Measurements from ENCODE around the gene SDHB.

Gene SDHB

DNA sequence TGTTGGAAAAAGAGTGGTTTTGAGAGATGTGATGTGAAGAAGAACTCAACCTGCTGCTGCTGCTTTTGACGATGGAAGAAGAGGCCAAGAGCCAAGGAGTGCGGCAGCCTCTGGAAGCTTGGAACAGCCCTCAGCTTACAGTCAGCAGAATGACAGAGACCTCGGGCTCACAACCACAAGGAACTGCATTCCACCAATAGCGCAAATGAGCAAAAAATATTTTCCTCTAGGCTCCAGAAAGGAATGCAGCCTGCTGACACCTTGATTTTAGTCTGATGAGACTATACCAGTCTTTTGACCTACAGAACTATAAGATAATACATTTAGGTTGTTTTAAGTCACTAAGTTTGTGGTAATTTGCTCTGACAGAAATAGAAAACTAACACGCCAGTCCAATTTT, 10.2 kb downstream of the SDHB start:
- no peak for DNase-seq

DNA sequence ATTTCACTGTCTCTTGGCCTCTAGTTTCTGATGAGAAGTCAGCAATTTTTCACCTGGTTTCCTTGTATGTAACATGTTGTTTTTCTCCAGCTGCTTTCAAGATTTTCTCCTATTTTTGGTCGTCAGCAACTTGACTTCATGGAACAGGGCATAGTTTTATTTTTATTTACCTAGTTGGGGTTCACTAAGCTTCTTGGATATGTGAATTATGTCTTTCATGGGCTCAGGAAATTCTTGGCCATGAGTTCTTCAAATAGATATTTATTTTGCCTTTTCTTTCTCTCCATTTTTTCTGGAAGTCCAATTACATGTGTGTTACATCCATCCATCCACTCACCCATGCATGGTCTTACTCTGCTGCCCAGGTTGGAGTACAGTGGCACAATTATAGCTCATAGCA, 13.7 kb downstream of the SDHB start:
- no peak for DNase-seq

DNA sequence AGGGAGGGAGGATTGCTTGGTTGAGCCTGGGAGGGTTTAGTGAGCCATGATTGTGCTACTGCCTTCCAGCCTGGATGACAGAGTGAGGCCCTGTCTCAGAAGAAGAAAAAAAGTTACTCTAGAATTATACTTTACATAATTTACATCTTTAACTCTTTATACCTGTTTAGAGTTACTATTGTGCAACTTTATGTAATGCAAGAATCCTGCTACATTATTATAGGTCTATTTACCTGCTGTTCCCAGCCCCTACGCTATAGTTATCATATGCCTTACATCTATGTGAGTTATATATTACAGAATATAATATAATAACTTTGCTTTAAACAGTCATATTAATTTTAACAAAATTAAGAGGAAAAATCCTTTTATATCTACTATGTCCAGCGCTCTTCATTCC, 14.3 kb downstream of the SDHB start:
- no peak for DNase-seq

DNA sequence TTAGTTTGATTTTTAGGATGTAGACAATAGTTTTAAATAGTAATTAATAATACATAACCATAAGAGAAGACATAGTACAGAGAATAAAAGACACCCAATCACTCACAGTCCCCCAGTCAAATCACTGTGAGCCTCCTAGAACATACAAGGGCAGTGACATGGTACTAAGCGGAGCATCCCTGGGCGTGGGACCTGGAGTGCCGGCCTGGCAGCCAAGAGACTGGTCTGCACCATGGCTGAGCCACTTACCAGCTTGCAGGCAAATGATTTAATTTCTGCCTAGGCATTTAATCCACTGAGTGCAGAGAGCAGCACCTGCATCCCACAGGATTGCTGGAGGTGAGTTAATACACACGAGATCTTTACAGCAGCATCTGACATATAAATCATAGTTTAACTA, 20.4 kb downstream of the SDHB start:
- no peak for DNase-seq

DNA sequence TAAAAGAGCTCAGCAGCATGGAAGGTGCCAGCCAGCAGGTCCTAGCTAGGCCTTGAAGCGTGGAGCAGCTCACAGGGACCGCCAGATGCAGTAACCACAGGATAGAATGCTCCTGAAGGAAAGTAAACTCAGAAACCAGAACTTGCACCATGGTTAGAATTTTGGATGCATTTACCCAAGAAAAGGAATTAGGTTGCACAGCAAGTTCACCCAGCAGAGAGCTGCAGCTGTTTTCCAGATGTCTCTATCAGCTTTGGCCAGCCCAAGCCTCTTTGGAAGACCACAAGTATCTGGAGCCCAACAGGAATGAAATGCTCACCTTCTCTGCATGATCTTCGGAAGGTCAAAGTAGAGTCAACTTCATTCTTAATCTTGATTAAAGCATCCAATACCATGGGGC, 21.1 kb downstream of the SDHB start:
- DNase-seq = no peak

DNA sequence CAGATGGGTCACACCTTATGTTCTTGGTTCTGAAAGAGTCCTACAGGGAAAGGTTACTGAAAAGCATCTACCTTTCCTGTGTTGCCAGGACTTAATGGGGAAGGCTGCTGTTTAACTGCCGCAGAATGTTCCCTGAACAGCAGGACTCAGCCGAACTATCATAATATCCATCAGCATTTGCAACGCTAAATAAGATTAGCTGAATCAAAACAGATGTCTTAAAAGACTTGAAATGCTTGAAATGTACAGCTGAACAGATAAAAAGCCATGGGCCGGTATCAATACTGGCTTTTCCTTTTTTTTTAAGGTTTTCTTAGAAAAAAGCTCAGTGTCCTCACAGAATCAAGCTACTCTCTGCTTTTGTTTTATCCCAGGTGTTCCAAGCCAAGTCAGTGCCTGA, 22.4 kb downstream of the SDHB start:
- no peak for DNase-seq

DNA sequence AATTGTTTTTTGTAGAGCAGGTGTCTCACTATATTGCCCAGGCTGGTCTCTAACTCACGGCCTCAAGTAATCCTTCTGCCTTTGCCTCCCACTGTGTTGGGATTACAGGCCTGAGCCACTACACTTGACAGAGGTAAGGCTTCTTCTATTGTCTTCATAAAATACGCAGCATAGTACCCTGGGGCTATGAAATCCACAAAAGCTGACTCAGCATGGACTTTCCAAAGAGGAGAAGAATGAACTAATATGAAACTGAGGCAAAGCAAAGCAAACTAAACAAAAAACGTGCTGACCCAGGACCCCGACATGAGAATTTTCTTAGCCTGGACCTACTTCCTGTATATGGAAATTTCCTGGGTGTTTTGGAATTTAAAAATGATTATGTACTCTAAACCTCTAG, 23.6 kb downstream of the SDHB start:
- no peak for DNase-seq

DNA sequence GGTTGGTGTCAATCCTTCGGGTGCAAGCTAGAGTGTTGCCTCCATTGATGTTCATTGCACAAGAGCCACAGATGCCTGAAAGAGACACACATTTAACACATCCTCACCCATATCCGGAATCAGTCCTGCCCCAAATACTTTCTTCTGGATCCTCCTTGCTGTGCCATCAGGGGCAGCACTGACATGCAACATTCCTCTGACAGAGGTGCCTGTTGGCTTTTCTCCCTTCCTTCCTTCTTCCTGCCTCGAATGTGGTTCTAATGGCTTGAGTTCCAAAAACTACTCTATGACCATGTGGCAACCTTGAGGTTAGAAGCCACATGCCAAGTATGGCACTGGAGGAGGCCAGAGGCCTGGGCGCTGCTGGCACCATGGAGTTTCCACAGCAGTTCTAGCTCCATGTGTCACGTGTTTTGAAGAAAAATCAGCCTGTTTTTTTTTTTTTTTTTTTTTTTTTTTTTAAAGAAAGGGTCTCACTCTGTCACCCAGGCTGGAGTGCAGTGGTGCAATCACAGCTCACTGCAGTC, 25.1 kb downstream of the SDHB start:
- no peak for DNase-seq

DNA sequence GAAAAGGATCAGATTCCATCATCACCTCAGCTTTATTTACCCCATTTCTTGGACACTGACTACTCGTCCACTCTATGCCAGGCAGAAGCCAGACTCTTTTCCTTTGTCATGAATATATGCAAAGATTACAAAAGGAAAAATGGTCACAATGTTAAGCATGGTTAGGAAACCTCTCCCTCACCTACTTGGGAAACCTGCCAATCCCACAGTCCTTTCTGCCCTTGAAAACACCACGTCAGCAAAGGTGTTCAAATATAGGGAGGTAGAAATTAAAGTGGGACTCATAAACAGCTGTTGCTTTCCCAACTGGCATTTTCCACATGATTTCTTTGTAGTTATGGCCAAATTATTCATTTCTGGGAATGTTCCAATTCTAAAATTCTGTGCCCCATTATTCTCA, 25.9 kb downstream of the SDHB start:
- DNase-seq = no peak

DNA sequence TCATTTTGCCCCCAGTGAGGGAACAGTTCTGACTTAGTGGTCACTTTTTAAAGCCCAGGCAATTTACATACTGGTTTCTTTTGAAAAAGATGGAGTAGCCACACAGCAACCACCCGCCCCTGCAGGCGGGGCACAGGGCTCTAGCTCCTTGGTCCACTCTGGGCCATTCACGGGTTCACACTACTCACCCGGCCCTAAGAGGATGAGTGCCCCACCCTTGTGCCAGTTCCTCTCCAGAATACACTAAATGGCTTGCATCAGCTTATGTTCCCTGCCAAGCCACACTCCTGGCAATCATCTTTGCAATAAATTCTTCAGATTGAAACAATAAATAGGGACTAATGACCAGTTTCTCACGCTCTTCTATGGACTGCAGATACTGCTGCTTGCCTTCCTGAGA, 26.4 kb downstream of the SDHB start:
- DNase-seq = no peak

DNA sequence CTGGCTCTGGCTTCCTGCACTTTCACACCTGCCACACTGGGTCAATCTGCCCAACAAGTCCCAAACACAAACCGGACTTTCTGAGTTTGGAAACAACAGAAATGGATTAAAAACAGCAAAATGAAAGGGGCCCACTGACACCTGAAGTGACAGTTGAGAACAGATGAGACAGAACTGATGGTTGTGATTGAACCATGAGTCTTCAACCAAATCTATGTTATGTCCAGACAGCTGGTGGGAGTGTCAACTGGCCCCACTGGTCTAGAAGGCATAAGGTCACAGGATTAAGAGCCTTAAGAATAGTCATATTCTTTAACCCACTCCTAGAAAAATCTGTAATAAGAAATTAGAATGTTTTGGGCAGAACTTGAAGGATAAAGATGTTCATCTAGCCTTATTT, 29.1 kb downstream of the SDHB start:
- DNase-seq = no peak

DNA sequence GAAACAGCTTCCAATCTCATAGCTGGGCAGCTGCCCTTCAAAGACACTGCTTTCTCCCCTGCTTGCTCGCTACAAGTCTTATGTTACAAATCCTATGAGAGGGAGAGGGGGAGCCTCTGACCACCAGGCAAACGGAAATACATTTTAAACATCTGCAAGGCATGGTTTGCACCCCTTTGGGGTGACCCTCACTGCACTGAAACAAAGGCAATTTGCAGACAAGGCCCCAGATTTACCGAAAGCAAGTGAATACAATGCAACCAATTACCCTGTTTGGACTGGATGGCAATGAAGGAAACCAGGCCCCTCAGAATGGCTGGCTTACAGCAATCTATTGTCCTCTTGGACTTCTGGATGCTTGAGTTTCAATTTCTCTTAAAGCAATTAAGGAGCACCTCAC, 30.3 kb downstream of the SDHB start:
- DNase-seq = no peak

DNA sequence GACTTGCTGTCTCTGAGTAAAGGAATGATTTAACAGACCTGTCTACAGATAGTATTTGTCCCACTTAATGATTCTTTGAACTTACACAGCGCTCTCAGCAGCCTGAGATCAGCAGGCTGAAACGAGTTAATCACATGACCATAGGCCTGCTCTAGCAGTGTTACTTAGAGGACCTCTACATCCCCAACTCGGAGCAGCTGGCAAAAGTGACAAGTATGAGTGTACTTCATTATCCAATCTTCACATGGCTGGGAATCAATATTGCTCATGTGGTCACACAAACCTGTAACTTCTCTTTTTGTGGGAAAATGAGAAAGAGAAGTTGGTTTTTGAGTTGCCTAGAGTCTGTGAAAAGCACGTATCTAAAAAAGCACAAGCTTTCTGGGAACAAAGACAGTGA, 30.7 kb downstream of the SDHB start:
- no peak for DNase-seq

DNA sequence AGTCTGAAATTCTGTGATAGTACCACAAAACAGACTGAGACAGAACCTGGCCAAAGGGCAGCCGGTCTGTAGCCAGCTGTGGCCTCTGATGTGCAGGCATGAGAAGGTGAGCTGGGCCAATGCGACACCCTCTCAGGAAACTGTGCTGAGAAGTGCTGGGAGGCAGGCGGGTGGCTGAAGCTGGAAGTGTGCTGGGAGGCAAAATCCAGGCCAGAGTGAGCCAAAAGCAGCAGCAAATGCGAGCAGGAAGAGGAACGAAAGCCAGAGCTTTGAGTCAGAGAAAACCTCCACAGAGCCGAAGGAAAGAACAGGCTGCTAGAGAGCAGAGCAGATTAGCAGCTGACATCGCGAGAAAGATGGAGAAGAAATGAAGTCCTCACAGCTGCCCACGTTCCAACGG, 31.9 kb downstream of the SDHB start:
- DNase-seq = no peak

DNA sequence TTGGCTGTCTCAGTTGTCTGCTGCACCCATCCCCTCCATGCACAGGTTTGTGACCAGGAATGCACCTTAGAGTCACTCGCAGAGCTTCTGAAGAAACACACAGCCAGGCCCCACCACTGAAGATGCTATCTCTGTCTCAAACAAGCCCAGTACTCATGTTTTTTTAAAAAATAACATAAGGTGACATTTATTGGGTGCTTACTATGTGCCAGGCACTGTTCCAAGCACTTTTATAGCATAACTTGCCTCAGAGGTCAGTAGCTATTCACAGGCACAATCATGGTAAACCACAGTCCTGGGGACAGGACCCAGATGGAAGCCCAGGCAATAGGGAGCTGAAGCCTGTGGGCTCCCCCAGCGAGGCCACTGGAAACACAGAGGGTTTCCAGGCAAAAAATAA, 33.3 kb downstream of the SDHB start:
- DNase-seq = no peak

DNA sequence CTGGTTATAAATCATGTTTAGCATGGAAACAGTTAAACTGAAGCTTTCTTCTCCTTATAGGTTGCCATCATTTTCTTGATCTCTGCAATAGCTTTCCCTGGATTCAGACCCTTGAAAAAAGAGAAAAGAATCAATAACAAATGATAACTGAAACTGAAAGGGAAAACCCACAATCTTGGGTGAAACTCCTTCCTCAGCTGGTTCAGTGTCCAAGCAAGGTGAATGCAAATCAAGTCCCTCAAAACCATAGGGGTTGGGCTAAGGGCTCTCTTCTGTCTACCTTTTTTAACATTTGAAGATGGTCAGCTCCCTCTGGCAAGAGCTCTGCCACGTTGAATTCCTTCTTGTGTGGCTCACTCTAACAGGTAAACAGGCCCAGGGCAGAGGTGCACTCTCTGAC, 35.0 kb downstream of the SDHB start:
- DNase-seq = no peak

DNA sequence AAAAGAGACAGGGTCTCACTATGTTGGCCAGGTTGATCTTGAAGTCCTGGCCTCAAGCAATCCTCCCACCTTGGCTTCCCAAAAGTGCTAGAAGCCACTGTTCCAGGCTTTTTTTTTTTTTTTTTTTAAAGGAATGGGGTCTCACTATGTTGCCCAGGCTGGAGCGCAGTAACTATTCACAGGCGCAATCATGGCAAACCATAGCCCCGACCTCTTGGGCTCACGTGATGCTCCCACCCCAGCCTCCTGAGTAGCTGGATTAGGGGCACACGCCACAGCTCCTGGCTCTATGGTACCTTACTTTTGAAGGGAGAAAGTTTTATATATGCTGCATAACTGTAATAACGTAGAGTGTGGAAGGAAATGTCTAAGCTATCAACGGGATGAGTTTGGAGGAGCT, 36.4 kb downstream of the SDHB start:
- no peak for DNase-seq

DNA sequence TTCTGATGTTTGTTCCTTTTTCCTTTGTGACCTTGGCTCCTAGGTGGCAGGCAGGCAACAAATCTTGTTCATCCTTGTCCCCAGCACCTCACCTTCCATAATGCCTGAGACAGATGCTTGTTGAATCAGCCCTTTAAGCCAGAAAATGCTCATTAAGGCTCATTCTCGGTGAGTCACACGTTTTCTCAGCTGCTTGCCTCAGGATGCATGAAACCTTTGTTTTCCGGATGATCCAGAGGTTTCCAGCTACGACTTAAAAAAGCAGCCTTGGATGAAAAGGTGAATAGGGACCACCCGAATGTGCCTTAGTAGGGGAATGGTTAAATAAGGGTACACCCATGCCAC, 37.5 kb downstream of the SDHB start:
- DNase-seq = no peak

DNA sequence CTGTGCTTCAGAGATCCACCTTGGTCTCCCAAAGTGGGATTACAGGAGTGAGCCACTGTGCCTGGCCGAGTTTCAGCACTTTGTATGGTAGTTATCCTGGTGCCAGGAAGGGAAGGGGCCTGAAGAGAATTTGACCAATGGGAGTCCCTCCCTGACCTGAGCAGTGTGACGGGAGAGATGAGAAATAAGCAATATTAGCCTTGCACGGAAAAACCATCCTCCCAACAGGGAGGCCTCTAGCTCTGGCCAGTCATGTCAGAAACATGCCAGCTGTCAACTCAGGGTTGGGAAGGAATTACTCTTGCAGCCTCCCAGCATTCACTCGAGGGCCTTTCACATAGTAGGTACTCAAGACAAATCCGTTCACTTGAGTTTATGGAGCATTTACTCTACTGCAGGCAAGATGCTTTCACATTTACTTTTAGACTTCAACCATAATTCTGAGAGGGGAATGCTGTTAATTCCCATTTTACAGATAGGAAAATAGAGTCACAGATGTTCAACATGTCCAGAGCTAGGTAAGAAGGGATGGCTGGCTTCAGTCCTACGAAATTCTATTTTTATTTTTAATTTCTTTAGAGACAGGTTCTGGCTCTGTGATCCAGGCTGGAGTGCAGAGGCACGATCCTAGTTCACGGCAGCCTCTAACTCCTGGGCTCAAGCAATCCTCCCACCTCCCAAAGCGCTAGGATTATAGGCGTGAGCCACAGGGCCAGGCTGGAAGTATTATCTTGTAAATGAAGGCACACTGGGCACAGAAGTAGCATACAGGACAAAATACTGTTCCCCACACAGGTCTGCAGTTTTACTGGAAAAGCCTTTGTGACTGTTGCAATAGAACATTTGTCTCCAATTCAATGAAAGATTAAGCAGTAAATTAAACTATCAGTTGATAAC, 38.9 kb downstream of the SDHB start:
- no peak for DNase-seq

DNA sequence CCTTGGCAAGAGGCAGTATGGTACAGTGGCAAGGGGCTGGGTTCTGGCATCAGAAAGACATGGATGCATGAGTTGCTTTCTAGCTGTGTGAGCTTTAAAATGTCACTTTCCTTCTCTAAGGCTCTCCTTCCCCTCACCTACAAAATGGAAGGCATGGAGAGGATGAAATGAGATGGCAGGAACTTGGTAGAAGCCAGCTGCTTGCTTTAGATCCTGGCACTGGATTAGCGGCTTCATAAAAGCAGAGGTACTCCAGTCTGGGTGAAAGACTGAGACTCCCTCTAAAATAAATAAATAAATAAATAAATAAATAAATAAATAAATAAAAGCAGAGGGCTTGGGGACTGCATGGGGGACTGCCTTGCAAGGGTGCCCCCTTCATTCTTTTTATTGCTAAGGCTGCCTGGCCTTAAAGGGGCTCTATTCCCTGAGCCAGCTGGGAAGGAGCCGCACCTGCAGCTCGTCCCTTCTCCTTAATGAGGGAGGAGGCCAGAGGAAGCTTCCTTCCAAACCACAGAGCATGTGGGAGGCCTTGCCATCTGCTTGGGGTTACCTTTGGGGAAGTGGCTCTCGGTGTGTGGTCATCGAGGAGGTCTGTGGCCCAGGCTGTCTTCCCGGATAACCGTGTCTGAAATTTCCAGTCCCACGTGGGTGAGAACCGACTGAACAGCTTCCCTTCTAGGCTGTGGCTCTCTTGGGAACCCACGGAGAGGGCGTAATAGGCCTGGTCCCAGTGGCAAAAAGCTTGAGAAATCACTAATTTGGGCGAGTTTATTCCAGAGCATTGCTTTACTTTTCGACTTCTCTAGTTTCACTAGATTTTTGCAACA, 40.1 kb downstream of the SDHB start:
- no peak for DNase-seq

DNA sequence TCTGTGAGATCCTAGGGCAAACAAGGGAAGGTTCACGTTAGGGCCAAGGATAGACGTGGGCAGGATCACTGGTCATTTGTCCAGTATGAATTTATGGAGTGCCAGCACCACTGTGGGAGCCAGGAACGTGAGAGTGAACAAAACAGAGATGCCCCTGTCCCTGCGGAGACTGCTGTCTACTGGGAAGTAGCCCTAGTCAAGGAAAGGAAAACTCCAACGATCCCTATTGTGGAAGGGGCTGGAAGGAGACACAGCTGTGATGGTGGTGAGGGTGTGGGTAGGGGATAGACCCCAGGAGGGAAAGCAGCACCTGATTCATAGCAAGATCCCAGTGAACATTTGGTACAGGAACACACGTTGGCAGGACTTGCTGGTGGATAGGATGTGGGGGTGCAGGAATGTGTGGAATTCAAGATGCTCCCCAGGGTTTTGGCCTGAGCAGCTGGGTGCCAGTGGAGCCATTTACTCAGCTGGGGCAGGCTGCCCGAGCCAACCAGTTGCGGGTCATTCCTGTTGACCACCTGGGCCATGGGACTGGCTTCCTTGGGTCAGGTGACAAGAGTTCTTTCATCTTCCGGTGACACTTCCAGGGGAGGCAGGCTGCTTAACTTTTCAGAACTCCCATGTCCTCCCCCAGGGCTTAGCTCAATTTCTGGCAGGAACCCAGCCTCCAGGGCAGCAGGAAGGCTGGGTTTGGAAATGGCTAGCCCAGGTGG, 40.9 kb downstream of the SDHB start:
- DNase-seq = no peak

DNA sequence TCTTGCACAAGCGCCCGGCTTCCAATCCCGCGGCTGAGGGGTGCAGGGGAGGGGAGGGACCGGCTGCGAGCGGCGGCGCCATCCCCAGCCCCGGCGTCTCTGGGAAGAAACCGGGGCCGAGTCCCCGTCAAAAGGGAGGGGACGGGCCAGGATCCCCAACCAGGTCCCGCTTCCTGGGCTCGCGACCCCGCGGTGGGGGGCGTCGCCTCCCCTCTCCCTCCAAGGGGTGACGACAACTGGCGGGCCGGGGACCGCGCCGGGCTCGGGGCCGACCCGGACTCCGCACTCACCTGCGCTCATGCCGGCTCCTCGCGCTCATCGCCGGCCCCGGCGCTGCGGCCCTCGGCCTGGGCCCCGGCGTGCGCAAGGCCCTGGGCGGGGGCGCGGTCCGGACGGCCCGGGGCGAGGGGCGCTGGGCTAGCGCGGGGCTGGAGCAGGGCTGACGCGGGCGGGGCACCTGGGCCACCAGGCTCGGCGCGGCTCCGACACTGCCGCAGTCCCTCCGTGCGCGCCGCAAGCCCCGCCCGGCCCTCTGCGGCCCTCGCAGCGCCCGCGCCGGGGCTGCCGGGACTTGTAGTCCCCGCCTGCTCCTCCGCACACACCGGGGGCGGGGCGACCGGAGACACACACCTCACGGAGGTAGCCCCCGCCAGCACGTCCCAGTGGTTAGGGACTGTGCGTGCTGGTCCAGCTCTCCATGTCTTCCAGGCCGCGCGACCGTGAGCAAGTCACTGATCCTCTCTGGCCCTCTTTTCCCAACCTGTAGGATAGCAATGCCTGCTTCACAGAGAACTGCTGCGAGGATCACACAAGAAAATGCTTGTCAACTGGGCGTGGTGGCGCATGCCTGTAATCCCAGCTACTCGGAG, 42.2 kb downstream of the SDHB start, which contains the start of gene ATP13A2:
ATP13A2 (minus strand) TSS at position 490 of the 869 bp plus-strand sequence; CDS start at position 300, 190 bp downstream.
- DNase-seq = peak; percentile 29

DNA sequence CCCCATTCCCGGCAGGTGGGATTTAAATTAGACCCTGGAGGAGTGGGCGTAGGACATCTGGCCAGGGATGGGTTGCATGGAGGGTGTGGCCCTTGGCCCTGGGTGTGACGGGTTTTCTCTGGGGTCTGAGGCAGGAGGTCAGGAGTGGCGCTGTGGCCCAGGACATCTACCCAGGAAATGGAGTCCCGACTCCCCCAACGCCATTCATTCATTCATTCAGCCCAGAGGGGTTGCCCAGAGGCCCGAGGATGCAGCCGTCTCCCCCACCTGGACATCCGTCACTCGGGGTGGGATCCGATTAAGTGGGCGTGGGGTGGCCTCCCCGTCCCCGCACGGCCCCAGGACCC, 42.8 kb downstream of the SDHB start:
- DNase-seq = no peak

Data from NCI-H1436 treated with DMSO at 0.1 percent for 48 hours (cell line).